NCI-H524 treated with DMSO at 0.1 percent for 48 hours (cell line): ENCODE measurements around the gene ZNF460.
"Not testable (repeated sequence)": the region's sequence is repeated elsewhere in the genome, so short reads cannot be mapped to it uniquely, and the experiment has no call there.

Source experiments
- DNase-seq: peaks from one replicate; lab custom pipeline; 2025; lab: John Stamatoyannopoulos, UW

The ZNF460 gene

DNA sequence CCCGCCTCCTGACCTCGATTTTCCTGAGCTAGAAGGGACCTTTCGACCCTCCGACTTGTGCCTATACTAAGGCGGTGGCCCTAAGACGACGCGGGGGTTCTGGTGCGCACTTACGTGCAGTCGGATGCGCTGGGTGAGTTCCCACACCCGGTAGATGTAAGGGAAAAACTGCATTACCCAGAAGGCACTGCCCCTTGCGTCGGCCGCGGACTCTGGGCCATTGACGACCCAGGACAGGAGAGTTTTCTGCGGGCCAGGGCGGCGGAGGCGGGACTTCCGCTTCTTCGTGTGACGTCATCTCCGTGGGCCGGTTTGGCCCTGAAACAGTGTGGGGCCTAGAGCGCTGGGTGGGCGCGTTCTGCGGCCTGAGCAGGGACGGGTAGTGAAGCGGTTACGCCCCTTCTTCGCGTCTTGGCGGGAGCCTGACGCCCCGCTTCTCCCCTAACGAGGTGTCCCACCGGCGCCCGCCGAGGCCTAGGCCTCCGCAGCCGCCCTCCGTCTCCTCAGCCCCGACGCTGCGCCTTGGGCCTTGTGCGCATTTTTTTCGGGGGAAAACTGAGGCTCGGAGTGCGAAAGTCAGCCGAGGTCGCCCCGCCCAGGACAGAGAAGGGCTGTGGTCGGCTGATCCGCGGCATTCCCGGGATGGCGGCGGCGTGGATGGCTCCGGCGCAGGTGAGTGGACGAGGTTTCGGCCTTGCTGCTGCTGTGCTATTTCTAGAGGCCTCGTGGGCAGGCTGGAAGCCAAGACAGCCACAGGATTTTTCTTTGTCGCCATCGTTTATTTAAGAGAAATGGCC lies at the start of gene ZNF460:
Gene ZNF460, plus strand, starts transcription at position 321 of the 797 bp plus-strand sequence. Its CDS starts 322 bp downstream, at position 643.
- DNase-seq: peak; percentile 79

DNA sequence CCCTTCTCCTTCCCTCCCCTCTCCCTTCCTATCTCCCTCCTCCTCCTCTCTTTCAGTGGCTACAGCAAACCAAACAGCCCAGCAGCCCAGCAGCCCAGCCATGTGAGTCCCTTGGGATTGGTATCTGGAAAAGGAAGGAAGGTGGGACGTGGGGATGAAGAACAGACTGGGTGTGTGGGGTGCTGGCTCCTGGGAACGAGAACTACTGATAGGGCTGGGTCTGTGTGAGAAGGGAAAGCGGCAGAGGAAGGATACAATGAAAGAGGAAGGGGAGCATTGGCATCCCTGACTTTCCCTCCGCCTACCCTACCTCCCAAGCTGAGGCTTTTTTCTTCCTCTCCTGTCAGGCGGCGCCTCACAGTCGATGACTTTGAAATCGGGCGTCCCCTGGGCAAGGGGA lies 48.6 kb upstream of the ZNF460 start:
- no peak for DNase-seq

DNA sequence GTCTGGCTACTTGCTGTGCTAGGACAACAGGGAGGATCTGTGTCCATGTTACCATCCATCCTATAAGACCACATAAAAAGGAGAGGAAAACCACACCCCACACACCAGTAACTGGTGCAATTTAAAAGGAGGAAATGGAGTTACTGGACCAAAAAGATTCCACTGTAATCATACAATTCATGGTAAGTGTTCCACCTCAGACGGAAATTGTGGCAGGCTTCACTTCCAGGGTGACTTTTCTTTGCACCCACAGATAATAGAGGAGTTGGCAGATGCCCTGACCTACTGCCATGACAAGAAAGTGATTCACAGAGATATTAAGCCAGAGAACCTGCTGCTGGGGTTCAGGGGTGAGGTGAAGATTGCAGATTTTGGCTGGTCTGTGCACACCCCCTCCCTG lies 47.1 kb upstream of the ZNF460 start:
- DNase-seq: no peak

DNA sequence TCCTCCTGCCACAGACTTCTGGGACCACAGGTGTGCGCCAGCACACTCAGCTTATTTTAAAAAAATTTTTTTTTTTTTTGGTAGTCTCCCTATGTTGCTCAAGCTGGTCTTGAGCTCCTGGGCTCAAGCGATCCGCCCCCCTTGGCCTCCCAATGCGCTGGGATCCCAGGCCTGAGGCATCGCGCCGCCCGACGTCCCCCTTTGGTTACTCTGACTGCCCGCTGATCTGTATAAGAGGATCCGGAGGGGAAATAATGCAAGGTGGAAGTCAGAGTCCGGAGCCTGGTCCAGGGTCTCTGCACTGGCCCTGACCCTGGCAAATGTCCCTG lies 40.3 kb upstream of the ZNF460 start:
- no peak for DNase-seq

DNA sequence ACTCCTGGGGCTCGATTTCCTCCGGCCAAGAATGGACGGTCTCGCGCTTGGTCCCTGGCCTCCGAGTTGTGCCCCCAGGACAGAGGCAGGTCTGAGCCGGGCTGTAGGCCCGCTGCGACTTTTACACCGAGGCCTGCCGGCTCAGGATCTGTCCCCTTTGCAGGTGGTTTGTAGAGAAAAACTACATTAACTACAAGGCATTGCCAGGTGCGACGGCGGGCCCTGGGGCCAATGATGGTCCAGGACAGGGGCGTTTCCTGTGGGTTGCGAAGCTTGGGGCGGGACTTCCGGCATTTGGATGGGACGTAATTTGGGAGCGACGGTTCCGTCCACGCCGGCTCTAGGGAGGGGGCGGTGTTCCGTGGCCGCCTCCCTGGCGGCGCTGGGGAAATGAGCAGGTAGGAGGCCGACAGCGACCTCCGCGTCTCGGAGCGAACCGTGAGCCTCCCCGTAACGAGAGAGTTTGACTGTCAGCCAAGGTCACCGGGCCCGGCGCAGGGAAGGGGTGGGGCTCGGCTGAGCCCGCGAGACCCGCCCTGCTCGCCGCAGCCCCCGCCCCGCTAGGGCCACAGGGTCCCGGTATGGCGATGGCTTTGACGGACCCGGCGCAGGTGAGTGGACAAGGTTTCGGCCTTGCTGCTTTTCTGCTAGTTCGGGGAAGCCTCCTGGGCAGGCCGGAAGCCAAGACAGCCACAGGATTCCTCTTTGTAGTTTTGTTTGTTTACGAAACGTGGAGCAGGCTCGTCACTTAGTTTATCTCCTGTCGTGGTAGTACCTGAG lies 39.8 kb upstream of the ZNF460 start, which contains the start of gene ZNF805:
Gene ZNF805, plus strand, starts transcription at position 322 of the 780 bp plus-strand sequence. Its CDS starts 260 bp downstream, at position 582.
- peak; percentile 59 for DNase-seq

DNA sequence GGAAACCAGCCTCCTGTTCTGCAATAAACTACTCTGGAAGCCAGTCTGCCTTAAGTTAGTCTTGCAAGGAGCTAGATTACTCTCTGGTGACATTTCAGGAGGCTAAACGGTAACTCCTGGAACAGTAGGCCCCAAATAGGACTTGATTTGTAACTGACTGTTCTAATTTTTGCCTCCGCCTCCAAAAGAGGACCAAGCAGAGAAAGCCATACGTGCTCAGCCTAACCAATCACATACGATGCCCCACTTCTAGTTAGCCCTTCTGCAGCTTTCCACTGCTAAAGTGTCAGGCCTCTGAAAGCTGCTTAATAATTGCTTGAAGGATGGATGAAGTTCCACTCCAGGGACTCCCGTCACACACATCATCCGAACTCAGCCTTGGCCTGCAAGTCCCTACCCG lies 39.1 kb upstream of the ZNF460 start:
- DNase-seq: no peak

DNA sequence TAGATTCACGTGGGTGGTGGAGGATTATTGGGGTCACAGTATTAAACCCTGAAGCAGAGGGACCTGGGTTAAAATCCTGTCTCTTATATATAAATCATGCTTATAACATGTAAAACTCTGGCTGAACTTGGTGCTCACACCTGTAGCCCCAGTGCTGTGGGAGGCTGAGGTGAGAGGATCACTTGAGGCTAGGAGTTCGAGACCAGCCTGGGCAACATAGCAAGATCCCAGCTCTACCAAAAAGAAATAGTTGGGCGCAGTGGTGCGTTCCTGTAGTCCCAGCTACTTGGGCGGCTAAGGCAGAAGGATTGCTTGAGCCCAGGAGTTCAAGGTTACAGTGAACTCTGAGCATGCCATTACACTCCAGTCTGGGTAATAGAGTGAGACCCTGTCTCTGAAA lies 37.5 kb upstream of the ZNF460 start:
- DNase-seq: no peak

DNA sequence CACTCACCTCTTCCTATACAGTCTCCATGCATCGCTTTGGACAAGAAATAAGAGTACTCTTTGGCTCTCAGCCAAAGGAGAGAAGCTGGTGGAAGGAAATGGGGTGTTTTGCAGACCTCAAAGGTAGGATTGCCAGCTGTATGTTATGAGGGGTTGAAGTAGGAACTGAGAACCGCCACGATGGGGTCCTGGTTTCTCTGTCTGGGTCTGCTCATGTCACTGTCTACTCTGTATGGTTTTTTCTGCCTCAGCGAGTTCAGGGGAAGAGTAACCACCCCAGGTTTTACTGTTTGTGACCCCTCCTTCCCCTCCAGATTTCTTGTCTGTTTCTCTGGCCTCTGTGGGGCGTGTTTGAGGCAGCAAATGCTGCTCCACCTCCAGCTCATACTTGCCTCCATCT lies 35.8 kb upstream of the ZNF460 start:
- DNase-seq: no peak

DNA sequence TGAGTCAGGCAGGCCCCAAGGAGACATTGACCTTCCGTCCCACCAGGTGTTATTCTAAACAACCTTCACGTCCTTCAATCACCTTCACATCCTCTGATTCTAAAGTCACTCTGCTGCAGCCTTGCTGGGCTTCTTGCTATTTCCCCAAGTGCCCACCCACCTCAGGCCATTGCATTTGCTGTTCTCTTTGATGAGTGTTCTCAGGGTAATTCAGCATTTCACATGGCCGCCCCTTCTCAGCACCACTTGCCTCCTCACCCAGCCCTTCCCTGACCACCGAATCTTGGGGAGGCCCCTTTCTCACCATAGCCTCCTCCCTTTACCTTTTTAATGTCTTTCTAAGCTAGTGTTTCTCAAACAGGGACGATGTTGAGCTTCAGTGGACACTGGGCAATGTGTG lies 35.2 kb upstream of the ZNF460 start:
- no peak for DNase-seq

DNA sequence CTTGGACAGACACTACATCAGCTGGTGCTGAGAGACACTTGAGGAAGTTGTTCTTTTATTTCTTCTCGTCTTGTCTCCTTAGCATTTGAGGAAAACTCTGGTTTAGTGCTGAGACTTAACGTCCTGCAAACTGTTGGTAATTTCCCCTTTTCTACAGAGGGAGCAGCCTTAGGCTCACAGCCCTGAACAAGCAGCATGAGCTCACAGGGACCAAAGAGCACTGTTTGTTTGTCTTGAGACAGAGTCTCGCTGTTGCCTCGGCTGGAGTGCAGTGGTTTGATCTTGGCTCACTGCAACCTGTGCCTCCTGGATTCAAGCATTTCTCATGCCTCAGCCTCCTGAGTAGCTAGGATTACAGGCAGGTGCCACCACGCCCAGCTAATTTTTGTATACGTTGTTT lies 34.3 kb upstream of the ZNF460 start:
- DNase-seq: no peak

DNA sequence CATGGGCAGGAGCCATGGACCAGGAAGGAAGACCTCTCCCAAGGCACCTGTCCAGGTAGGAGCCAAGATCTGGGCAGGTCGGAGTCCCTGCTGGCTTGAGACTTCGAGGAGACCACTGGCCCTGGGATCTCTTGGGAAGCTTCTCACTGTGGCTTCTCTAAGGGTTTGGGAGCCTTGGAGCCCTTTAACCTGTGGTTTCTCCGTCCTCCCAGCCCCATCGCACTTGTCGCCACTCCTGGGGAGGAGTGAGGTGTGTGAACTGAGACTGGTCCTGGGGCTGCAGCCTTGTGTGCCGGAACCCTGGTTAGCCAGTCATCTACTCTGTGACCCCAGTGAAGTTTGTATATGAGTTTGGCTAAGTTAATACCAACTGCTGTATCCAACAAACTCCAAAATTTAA lies 31.6 kb upstream of the ZNF460 start:
- no peak for DNase-seq

DNA sequence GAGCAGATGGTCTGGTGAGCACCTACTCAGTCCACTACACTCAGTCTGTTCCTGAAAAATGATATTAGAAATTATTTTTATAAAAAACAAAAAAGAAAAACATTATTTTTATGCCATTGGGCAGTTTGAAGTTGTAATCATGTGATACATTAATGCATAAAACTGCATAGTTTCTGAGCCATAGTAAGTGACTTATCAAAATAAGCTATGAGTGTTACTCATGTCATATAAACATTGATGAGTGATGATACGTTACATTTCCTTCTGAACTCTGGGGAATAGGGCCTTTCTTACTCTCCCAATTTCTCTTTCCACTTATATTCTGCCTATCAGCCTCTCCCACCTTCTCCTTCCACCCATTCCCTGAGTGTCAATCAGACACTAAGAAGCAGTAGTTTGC lies 31.0 kb upstream of the ZNF460 start:
- no peak for DNase-seq

DNA sequence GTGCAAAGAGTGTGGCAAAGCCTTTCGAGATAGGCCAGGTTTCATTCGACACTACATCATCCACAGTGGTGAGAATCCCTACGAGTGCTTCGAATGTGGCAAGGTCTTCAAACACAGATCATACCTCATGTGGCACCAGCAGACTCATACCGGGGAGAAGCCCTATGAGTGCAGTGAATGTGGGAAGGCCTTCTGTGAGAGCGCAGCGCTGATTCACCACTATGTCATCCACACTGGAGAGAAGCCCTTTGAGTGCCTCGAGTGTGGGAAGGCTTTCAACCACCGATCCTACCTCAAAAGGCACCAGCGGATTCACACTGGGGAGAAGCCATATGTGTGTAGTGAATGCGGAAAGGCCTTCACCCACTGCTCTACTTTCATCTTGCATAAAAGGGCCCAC lies 26.5 kb upstream of the ZNF460 start:
- DNase-seq: not testable (repeated sequence)

DNA sequence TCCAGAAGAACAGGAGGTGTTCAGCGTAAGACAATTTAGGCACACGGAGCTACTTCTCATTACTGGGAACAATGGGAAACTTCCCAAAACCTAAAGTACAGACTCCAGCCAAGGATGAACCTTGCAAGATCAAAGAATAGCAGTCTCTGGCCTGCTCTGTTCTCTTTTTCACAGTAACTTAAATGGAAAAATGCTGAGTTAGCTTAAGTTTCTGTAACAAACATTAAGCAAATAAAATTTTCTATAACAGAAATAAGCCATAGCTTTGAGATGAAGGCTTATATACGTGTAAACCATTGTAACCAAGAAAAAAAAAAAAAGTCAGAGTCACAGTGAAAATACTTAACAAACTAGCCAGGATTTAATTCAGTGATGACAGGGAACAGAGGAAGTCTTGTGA lies 18.2 kb upstream of the ZNF460 start:
- no peak for DNase-seq

DNA sequence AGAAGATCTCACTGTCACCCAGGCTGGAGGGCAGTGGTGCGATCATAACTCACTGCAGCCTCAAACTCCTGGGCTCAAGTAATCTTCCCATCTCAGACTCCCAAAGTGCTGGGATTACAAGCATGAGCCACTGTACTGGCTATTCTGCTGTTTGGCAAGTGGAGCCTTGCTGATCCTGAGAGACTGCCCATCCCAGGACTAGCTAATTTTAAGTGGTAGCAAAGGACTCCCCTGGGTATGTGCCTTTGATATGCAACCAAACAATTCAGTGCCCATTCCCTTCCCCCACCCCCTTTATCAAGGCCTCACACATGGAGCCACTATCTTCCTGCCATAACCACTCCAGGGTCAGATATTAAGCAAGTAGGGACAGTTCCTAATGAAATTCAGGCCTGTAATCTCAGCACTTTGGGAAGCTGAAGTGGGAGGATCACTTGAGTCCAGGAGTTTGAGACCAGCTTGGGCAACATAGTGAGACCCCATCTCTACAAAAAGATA lies 17.0 kb upstream of the ZNF460 start:
- no peak for DNase-seq

DNA sequence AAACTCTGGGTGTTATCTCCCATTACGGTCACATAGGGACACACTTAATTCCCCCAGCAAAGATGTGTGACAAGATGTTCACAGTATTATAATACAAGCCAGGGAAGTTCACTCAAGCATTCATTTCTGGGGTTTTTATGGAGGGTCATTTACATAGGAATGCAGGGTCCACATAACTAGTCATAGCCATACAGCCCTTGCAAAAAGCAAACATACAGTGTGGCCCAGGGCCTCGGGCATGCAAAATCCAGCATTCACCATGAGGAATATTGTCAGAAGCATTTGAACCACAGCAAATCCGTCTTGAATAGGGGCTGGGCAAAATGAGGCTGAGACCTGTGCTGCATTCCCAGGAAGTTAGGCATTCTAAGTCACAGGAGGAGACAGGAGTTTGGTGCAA lies 13.0 kb upstream of the ZNF460 start:
- DNase-seq: no peak

DNA sequence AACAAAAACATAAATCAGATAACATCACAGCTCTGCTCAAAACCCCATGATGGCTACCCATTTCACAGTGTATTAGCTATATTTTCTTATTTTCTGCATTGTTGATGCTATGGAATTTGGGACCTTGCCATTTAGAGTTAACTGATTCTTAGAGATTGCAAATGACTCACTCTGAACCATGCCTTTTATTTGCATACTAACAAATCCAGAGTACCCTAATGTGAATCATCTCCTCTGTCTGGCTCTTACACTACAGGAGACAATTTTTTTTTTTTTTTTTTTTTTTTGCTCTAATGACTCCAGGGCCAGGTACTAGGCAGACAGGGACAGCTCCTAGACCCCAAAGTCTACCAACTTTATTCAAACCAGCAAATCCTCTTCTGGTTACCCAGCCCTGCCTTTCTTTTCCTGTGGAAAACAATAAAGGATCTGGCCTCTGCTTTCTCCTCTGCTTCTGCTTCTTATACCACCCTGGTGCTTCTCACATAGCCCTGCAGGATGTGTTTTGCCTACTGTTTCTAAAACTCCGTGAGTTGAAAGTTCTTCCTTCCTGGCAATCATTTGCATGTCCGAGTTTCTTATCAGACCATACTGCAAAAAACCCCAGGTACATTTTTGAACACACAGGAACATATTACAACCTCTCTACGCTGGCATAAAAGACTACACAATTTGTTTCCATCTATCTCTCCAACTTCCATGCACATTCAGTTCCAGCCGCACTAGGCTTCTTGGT lies 10.6 kb upstream of the ZNF460 start:
- DNase-seq: no peak

DNA sequence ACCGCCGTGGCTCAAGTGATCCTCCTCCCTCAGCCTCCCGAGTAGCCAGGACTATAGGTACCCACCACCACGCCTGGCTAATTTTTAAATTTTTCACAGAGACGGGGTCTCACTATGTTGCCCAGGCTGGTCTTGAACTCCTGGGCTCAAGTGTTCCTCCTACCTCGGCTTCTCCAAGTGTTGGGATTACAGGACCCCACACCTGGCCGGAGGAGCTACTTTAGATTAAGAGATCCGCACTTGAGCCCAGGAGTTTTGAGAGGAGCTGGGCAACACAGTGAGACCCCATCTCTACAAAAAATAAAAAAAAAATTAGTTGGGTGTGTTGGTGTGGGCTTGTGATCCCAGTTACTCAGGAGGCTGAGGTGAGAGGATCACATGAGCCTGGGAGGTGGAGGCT lies 9.0 kb upstream of the ZNF460 start:
- no peak for DNase-seq

DNA sequence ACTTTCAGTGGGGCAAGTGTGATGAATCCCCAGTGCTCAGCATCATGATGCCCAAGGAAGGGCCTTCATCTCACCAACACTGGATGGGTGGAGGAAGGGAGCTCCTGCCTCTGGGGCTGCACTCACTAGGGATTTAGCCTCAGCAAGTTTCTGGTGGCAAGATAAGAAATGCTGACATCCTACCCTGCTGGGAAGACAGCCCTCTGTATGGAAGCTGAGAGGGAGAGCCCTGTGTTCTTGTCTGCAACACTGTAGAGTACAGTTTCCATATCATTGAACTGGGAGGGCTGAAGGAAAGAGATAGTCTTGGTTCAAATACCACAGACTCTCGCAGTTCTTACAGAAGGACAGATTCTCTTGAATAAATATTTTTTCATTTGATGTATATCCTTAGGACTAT lies 7.3 kb upstream of the ZNF460 start:
- DNase-seq: no peak

DNA sequence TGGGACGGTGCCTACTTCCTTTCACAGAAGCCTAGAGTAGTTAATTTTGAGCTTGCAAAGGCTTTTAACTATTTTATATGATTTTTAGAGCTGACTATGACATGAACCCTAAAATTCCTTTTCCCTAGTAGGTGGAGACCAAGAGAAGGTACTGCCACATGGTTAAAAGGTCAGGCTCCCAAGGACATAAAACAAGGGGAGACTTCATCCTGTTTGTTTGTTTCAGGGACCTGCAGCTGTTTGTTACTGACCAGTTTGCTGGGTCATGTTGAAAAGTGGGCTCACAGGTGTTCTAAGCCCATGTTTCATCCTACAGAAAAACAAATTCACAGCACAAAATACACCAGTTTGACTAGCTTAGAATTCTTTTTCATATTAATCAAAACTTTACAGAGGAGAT lies 3.9 kb upstream of the ZNF460 start:
- no peak for DNase-seq

DNA sequence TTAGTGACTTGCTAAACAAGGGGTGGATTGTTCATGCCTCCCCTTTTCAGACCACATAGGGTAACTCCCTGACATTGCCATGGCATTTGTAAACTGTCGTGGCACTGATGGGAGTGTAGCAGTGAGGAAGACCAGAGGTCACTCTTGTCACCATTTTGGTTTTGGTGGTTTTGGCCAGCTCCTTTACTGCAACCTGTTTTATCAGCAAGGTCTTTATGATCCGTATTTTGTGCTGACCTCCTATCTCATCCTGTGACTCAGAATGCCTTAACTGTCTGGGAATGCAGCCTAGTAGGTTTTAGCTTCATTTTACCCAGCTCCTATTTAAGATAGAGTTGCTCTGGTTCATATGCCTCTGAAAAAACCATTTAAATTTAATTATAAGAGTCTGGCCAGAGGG lies 1.8 kb upstream of the ZNF460 start:
- DNase-seq: not testable (repeated sequence)

DNA sequence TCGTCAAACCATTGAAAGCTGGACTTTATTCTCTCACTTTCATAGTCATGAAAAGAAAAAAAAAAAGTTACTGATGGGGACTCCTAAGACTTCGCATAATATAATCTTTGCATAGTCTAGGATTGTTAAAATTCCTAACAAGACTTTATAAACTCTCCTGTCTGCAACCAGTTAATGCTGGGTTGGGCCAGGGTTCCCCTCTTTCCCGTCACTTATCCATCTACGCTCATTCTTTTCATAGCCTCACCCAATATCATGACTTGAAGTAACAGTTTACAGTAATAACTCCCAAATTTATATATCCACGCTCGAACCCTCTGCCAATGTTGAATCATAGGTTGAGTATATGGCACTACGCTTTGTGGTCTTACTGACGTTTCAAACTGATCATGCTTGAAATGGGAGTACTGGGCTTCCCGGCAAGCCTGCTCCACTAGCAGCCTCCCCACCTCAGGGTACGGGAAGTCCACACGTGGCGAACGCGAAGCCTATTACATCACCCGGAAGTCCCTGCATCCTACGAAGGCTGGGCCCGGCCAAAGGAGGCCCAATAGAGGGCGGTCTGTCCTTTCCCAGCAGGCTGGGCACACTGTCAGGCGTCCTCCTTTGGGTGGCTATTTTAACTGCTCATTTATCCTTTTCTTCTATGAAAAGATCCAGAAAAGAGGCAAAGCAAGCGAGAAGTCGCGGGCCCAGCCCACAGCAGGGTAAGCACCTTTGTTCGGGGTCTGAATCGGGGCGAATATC lies 694 bp upstream of the ZNF460 start:
- peak; percentile 66 for DNase-seq
